ENCODE measurements around the gene BIRC5. TPM values are rescaled to one million over a fixed set of nuclear protein-coding genes. Genes with fewer than 3 reads are reported as not detected.

The BIRC5 gene
- total RNA-seq, 3 donors from 2014 or later (not counting 1 experiment from before 2014, with no cell fraction given): 0.73 to 1.9 (median 1.2) TPM

- intact Hi-C loops (cut with micrococcal nuclease): no loop called here
- Mint-ChIP-seq H3K36me3 (no peaks in the 10 kb centered on the region), H3K27me3 (ENCODE audit: low read depth in 2 of 2) (peaks cover 0 to 16% of the 10 kb centered on the region in 2 donors), H3K9me3 (no peaks in the 10 kb centered on the region), H3K4me3 (no peak overlapping the region), H3K4me1 (peaks cover 0 to 5% of the 10 kb centered on the region in 2 donors), H3K27ac (no peak overlapping the region)
- no peak for TF ChIP-seq CTCF (IDR thresholded peaks at IDR 0.05)
- no peaks in the 10 kb centered on the region for H3K36me3 ChIP-seq (ENCODE audit: control insufficient read depth, insufficient read depth, low read length)
- 81% methylated on average over 7 of the region's 7 CpGs for WGBS (ENCODE audit: insufficient coverage)
- ATAC-seq (no peak), DNase-seq (no peak)
- H3K27ac ChIP-seq (ENCODE audit: low read length): no peak overlapping the region
- no peaks in the 10 kb centered on the region for H3K4me1 ChIP-seq (ENCODE audit: control insufficient read depth, insufficient read depth, low read length)
- H3K27me3 ChIP-seq (ENCODE audit: control insufficient read depth, insufficient read depth, low read length): no peaks in the 10 kb centered on the region
- H3K4me3 ChIP-seq (ENCODE audit: low read length): no peak overlapping the region
- no peaks in the 10 kb centered on the region for H3K9me3 ChIP-seq (ENCODE audit: control insufficient read depth, insufficient read depth, low read length)
These were observed 58.8 kb downstream of the BIRC5 start for GRCh38 chr17:78272914-78273258.

DNA sequence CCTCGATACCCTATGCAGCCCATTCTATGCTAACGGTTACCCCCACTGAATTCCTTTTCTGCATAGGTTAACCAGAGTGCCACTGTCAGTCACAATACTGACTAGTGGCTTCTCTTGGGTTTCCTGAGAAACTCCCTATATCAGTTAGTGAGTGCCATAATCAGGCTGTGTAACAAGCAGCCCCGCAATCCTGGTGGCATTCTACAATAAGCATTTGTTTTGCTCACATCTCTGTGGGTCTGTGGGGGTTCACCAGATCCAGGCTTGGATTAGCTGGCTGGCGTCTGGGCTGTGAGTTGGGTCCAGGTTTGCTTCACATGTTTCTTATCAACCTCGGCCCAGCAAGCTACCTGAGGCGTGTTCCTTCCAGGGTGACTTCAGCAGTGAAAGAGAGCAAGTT, 59.8 kb downstream of the BIRC5 start:
- H3K4me3 Mint-ChIP-seq: no peak overlapping the region
- no peak for ATAC-seq

More for the DNA sequence above, 59.8 kb downstream of the BIRC5 start:
- intact Hi-C loops (cut with micrococcal nuclease): no loop called here
- peaks cover 0 to 5% of the 10 kb centered on the region in 2 donors for H3K4me1 Mint-ChIP-seq
- no peaks in the 10 kb centered on the region for H3K9me3 Mint-ChIP-seq
- no peaks in the 10 kb centered on the region for H3K36me3 ChIP-seq (ENCODE audit: control insufficient read depth, insufficient read depth, low read length)
- WGBS (ENCODE audit: insufficient coverage): 89% methylated on average over 6 of the region's 6 CpGs
- no peak overlapping the region for H3K4me3 ChIP-seq (ENCODE audit: low read length)
- H3K27ac Mint-ChIP-seq: no peak overlapping the region
- no peaks in the 10 kb centered on the region for H3K27me3 ChIP-seq (ENCODE audit: control insufficient read depth, insufficient read depth, low read length)
- H3K9me3 ChIP-seq (ENCODE audit: control insufficient read depth, insufficient read depth, low read length): no peaks in the 10 kb centered on the region
- TF ChIP-seq CTCF (IDR thresholded peaks at IDR 0.05): no peak
- H3K27ac ChIP-seq (ENCODE audit: low read length): no peak overlapping the region
- H3K27me3 Mint-ChIP-seq (ENCODE audit: low read depth in 2 of 2): peaks cover 0 to 16% of the 10 kb centered on the region in 2 donors
- H3K4me1 ChIP-seq (ENCODE audit: control insufficient read depth, insufficient read depth, low read length): no peaks in the 10 kb centered on the region
- no peak for DNase-seq
- H3K36me3 Mint-ChIP-seq: no peaks in the 10 kb centered on the region

Other genes starting within 250 kb of the BIRC5 start
- 100 to 1,000 TPM; 653 to 825 (median 687) TPM for gene TMC6, start 85.5 kb upstream of the BIRC5 start, total RNA-seq
- 100 to 1,000 TPM; 401 to 551 (median 435) TPM for gene TMC8, start 83.5 kb upstream of the BIRC5 start, total RNA-seq
- gene C17orf99, start 67.9 kb upstream of the BIRC5 start, total RNA-seq: not detected
- gene SYNGR2, start 45.7 kb upstream of the BIRC5 start, total RNA-seq: 10 to 100 TPM; 41.2 to 62.1 (median 43.5) TPM
- 1 to 10 TPM; 2.1 to 5.1 (median 3.9) TPM for gene TK1, start 27.2 kb upstream of the BIRC5 start, total RNA-seq
- 1 to 10 TPM; 2.2 to 4.1 (median 2.3) TPM for gene AFMID, start 26.9 kb upstream of the BIRC5 start, total RNA-seq
- gene TMEM235, start 17.4 kb downstream of the BIRC5 start, total RNA-seq: not detected
- 10 to 100 TPM; 39.0 to 47.9 (median 43.6) TPM for gene SOCS3, start 145.8 kb downstream of the BIRC5 start, total RNA-seq
- gene PGS1, start 164.4 kb downstream of the BIRC5 start, total RNA-seq: 10 to 100 TPM; 47.9 to 53.6 (median 48.3) TPM